ENCODE measurements around the gene PRTG. TPM values are rescaled to one million over a fixed set of nuclear protein-coding genes. Genes with fewer than 3 reads are reported as not detected.

PRTG gene
- total and polyA plus RNA-seq, 2 donors (not counting 3 experiments of a cell fraction or from before 2014, with no cell fraction given), result 3.4 to 12.4 TPM

DNA sequence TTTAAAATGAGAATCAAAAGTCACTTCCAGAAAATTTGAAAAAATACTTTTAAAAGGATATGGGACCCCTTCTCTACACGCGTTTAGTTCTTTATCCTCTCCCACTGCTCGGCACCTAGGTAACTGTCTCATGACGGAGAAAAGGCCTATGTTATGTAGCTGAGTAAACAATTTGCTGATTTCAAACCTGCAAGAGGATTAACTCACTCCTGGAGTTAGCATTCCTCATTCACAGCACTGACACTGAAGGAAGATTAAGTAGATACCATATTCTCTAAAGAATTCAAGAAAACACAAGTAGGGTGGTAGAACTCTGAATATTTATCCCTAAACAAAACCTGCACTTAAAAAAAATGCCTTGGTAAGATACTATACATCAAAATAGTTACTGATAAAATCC, 124.6 kb downstream of the PRTG start:
- H3K4me2 ChIP-seq (ENCODE audit: insufficient read depth, low read length), result no peak overlapping the region
- no peaks in the 10 kb centered on the region for H3K79me2 ChIP-seq (ENCODE audit: control insufficient read depth, insufficient read depth, low read length)
- H3K9ac ChIP-seq (replicated peaks; ENCODE audit: extremely low read depth, insufficient read depth, low read length), result no peak overlapping the region
- dilution Hi-C loops (cut with MboI; ENCODE audit: extremely low pct_ligation_motif_present, low sequenced_read_pairs) (no loop called here), intact Hi-C loops (cut with micrococcal nuclease) (no loop called here)
- no peaks in the 10 kb centered on the region for H3K27me3 ChIP-seq (ENCODE audit: control insufficient read depth in 2 of 2, insufficient read depth in 2 of 2, low read length in 2 of 2)
- DNase-seq (ENCODE audit: low read depth, low spot score) (no peak), FAIRE-seq (no peak)
- no peaks in the 10 kb centered on the region for H3K4me1 ChIP-seq (ENCODE audit: control insufficient read depth, extremely low read depth, insufficient read depth, low read length)
- ChIA-PET CTCF (interaction anchor here (1.5 kb wide), 1 partner anchor 30 kb away, joined by 3 read pairs; no protein-coding TSS in a partner anchor), POLR2A (no interaction called here)
- BruUV-seq (replicated peaks), result no TSS peak
- H3K27ac ChIP-seq (ENCODE audit: insufficient read depth, low read depth, low read length), result no peak overlapping the region
- H3K4me3 ChIP-seq (replicated peaks in 1 of 3; ENCODE audit: insufficient read depth in 1 of 3, low read depth in 1 of 3, low read length in 3 of 3), result no peak overlapping the region
- TF ChIP-seq FOS (IDR thresholded peaks at IDR 0.05; ENCODE audit: borderline replicate concordance, insufficient read depth, low read length) (no peak), GATA2 (IDR thresholded peaks at IDR 0.05; ENCODE audit: insufficient read depth, insufficient read length, low read depth, low read length) (no peak)
- no peaks in the 10 kb centered on the region for H3K9me3 ChIP-seq (replicated peaks; ENCODE audit: control insufficient read depth, insufficient read depth, low read length)
- H3K36me3 ChIP-seq (ENCODE audit: control insufficient read depth in 2 of 2, extremely low read depth in 1 of 2, insufficient read depth in 2 of 2, low read length in 2 of 2), result no peaks in the 10 kb centered on the region
- no peaks in the 10 kb centered on the region for H3K9me1 ChIP-seq (replicated peaks; ENCODE audit: control insufficient read depth, extremely low read depth, insufficient read depth, low read length)
- no peaks in the 10 kb centered on the region for H4K20me1 ChIP-seq (replicated peaks; ENCODE audit: control insufficient read depth, extremely low read depth, insufficient read depth, low read length)
- H2AFZ ChIP-seq (ENCODE audit: low read depth, low read length), result no peak overlapping the region

DNA sequence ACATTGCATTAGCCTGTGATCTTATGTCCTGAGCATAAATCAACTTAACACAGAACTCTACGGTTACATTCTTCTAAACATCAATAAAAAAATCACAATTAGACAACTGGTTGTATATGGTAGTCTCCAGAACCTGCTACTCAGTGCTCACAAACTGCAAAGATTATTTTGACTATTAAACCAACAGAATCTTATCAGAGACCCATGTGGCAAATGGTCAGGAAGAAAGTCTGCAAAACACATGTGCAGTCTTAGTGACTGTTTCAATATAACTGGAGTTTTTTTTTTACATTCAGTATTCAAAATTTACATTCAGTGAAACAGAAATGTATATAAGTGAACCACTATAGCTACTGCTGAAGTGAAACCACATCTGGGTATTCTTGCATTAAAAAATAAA, 127.5 kb downstream of the PRTG start:
- Histone ChIP-seq H3K4me2 (ENCODE audit: insufficient read depth, low read length) (no peak overlapping the region), H3K36me3 (ENCODE audit: control insufficient read depth in 2 of 2, extremely low read depth in 1 of 2, insufficient read depth in 2 of 2, low read length in 2 of 2) (no peaks in the 10 kb centered on the region), H3K4me1 (ENCODE audit: control insufficient read depth, extremely low read depth, insufficient read depth, low read length) (no peaks in the 10 kb centered on the region), H3K79me2 (ENCODE audit: control insufficient read depth, insufficient read depth, low read length) (no peaks in the 10 kb centered on the region), H3K27me3 (ENCODE audit: control insufficient read depth in 2 of 2, insufficient read depth in 2 of 2, low read length in 2 of 2) (no peaks in the 10 kb centered on the region), H3K27ac (ENCODE audit: insufficient read depth, low read depth, low read length) (no peak overlapping the region), H2AFZ (ENCODE audit: low read depth, low read length) (no peak overlapping the region), H3K9me1 (replicated peaks; ENCODE audit: control insufficient read depth, extremely low read depth, insufficient read depth, low read length) (no peaks in the 10 kb centered on the region), H3K4me3 (replicated peaks in 1 of 3; ENCODE audit: insufficient read depth in 1 of 3, low read depth in 1 of 3, low read length in 3 of 3) (no peak overlapping the region), H3K9me3 (replicated peaks; ENCODE audit: control insufficient read depth, insufficient read depth, low read length) (no peaks in the 10 kb centered on the region), H3K9ac (replicated peaks; ENCODE audit: extremely low read depth, insufficient read depth, low read length) (no peak overlapping the region), H4K20me1 (replicated peaks; ENCODE audit: control insufficient read depth, extremely low read depth, insufficient read depth, low read length) (no peaks in the 10 kb centered on the region)
- TF ChIP-seq POLR2A (IDR thresholded peaks at IDR 0.05; ENCODE audit: low read depth, low read length), result no peak
- TF ChIP-seq, protein P1, sequence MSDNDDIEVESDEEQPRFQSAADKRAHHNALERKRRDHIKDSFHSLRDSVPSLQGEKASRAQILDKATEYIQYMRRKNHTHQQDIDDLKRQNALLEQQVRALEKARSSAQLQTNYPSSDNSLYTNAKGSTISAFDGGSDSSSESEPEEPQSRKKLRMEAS (IDR thresholded peaks at IDR 0.05; ENCODE audit: insufficient read depth, insufficient read length), result no peak
- TF ChIP-seq MYC (IDR thresholded peaks at IDR 0.05; ENCODE audit: low read depth, low read length), result no peak
- TF ChIP-seq, protein P2, sequence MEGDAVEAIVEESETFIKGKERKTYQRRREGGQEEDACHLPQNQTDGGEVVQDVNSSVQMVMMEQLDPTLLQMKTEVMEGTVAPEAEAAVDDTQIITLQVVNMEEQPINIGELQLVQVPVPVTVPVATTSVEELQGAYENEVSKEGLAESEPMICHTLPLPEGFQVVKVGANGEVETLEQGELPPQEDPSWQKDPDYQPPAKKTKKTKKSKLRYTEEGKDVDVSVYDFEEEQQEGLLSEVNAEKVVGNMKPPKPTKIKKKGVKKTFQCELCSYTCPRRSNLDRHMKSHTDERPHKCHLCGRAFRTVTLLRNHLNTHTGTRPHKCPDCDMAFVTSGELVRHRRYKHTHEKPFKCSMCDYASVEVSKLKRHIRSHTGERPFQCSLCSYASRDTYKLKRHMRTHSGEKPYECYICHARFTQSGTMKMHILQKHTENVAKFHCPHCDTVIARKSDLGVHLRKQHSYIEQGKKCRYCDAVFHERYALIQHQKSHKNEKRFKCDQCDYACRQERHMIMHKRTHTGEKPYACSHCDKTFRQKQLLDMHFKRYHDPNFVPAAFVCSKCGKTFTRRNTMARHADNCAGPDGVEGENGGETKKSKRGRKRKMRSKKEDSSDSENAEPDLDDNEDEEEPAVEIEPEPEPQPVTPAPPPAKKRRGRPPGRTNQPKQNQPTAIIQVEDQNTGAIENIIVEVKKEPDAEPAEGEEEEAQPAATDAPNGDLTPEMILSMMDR (IDR thresholded peaks at IDR 0.05; ENCODE audit: extremely low read depth in 1 of 2, insufficient read depth in 1 of 2, low read depth in 1 of 2, low read length in 2 of 2), result no peak
- no peak for TF ChIP-seq GATA2 (IDR thresholded peaks at IDR 0.05; ENCODE audit: insufficient read depth, insufficient read length, low read depth, low read length)
- no peak for TF ChIP-seq JUN (IDR thresholded peaks at IDR 0.05; ENCODE audit: borderline replicate concordance, insufficient read depth, insufficient read length, low read depth)
- TF ChIP-seq EZH2 (IDR thresholded peaks at IDR 0.05; ENCODE audit: borderline replicate concordance, low read depth, low read length, severe bottlenecking), result no peak
- TF ChIP-seq POLR2AphosphoS5 (IDR thresholded peaks at IDR 0.05; ENCODE audit: insufficient read depth, low read depth, low read length), result no peak
- no peak for TF ChIP-seq FOS (IDR thresholded peaks at IDR 0.05; ENCODE audit: borderline replicate concordance, insufficient read depth, low read length)
- FAIRE-seq (no peak), DNase-seq (ENCODE audit: low read depth, low spot score) (no peak)
- CTCF ChIA-PET, result no interaction called here
- intact Hi-C loops (cut with micrococcal nuclease) (no loop called here), dilution Hi-C loops (cut with MboI; ENCODE audit: extremely low pct_ligation_motif_present, low sequenced_read_pairs) (no loop called here)
- POLR2A ChIA-PET, result interaction anchor here (0.5 kb wide), 1 partner anchor 18 kb away, joined by 3 read pairs; no protein-coding TSS in a partner anchor
- no TSS peak for BruUV-seq (replicated peaks)

Measured in endothelial cell of umbilical vein (primary cell).